GM18508 (cell line): ENCODE results near the gene SULF2.

Experiments
- ATAC-seq: cut with Tn5 transposase; IDR thresholded peaks from one replicate; pipeline ENCODE4 v1.9.1; 2021; ENCODE audit warnings: moderate number of reproducible peaks; ENCODE audit not compliant: insufficient read depth, unreplicated experiment

SULF2 gene

DNA sequence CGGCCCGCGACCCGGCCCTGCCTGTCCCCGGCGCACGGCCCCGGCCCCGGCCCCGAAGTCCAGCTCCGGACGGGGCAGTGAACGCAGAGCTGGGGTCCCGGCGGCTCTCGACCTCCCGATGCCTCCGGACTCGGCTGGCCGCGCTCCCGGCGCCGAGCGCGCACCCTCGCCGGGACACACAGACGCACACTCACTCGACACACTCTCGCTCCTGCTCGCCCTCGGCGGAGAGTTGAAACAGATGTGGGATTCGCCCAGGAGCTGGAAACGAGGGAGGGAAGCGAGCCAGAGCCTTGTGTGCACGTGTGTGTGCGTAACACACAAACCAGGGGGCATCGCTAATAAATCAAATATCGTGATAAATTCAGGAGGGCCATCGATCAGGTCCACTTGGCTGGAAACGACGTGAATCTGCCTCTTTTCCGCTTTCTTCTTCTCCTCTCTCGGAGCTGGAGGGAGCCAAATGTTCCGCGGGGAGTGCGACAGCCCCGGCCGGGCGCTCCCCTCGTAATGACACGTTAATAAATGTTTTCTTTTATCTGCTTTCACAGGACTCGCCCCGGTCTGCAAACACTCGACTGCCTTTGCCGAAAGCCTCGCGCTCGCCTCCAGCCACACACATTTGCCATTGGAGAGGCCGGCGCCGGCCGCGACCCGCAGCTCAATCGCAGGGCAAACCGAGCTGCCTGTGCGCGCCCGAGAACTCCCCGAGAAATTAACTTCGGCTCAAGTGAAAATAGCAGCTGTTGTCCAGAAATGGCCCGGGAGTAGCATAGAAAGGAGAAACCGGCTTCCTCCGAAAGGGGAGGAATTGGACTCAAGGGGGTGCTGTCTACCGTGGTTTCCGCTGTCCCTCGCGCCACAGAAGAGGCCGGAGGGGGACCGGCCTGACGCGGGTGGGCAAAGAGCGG lies 828 bp upstream of the SULF2 start:
- no peak for ATAC-seq

DNA sequence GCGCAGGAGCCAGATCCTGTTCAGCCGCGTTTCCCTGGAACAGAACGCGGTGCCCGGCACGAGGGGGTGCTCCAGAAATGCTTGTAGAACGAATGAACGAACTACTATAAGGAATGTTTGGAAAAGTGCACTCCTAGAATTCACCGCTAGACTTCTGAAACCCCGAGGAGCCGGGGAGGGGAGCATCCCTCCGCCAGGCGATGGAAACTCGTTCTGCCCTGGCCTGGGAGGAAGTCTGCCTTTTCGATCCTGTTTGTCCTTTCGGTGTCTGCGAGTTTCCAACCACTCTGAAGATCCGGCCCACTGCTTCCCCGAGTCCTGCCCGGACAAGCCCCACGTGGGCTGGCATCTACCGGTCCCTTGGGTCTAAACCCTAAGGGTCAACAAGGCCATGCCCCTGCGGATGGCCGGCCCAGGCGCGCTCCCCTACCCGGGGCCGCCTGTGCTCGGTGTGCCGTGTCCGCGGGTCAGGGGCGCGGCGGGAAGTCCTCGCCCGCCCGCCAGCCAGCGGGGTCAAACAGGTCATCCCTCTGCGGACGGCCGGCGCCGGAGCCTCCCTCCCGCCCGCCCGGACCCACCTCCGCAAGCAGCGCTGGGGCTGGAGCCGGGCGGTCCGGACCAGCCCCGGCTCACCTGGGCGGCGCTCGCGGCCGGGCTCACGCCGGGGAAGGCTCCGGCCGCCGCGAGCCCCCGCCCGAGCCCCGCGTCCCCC lies 526 bp downstream of the SULF2 start:
- no peak for ATAC-seq

GRCh38 chr20:47783828-47784598 lies 1.3 kb downstream of the SULF2 start:
- no peak for ATAC-seq

DNA sequence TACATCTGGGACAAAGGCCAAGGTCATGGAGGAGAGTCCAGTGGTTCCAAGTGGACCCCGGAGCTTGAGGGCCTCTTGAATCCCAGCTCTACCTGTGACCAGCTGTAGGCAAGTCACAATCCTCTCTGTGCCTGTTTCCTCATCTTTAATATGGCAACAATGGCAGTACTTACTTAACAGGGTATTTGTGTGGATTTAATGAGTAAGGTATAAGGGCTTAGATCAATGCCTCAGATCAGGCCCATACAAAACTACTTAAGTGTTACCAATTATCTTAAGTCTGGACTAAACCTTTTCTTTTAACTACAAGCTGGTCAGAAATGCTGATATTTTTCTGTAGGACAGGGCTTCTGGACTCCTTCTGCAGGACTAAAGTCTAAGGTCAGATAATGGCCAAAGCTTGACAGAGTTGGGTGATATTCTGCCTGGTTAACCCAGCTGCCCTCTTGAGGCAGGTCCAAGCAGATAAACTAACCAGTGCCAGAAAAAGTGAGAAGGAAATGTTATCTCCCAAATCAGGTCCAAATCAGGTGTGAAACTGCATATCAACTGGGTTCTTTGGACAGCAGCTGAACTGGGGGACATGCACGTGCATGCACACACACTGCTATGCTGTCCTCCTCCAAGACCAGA lies 2.2 kb downstream of the SULF2 start:
- no peak for ATAC-seq

DNA sequence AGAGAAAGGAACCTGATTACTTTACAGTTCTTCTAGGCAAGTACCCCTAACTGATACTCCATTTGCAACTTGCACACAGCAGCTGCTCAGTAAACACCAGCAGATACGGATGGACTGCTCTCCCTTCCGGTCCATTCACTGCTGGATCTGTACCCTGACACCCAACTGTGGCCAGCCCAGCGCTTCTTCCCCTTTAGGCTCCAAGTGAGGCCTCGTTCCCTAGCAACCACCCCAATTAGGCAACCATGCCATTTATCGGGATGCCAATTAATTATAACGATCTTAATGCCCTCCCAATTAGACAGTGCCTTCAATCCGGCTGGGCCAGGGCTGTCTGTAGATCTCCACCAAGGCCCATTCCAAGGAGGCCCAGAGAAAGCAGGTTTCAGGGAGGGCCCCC lies 3.2 kb downstream of the SULF2 start:
- ATAC-seq, result no peak

- ATAC-seq, result no peak
Measured at GRCh38 chr20:47781632-47782031, 3.6 kb downstream of the SULF2 start.

DNA sequence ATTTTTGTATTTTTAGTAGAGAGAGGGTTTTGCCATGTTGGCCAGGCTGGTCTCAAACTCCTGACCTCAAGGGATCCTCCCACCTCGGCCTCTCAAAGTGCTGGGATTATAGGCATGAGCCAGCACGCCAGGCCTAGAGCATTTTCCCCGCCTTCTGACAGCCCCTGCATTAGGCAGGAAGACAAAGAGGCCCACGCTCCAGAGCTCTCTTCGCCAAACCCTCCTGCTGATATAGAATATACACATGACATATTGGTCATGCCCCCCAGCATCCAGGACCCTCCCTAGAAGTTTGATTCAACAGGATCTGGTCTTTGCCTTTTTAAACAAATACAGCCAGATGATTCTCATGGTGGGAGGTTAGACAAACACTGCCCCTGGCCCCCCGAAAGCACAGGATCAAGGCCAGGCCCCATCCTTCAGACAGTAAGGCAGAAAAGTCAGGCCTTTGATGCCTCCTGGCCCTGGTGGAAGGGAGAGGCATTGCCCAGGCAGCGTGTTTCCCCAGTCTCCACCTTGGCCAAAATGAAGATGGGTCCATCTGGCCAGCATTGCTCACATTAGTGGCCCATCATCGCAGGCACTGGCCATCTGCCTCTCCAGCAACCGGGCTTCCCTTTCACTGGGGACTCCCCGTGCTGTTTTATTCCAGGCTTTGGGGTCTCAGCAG lies 4.4 kb downstream of the SULF2 start:
- ATAC-seq, result no peak

DNA sequence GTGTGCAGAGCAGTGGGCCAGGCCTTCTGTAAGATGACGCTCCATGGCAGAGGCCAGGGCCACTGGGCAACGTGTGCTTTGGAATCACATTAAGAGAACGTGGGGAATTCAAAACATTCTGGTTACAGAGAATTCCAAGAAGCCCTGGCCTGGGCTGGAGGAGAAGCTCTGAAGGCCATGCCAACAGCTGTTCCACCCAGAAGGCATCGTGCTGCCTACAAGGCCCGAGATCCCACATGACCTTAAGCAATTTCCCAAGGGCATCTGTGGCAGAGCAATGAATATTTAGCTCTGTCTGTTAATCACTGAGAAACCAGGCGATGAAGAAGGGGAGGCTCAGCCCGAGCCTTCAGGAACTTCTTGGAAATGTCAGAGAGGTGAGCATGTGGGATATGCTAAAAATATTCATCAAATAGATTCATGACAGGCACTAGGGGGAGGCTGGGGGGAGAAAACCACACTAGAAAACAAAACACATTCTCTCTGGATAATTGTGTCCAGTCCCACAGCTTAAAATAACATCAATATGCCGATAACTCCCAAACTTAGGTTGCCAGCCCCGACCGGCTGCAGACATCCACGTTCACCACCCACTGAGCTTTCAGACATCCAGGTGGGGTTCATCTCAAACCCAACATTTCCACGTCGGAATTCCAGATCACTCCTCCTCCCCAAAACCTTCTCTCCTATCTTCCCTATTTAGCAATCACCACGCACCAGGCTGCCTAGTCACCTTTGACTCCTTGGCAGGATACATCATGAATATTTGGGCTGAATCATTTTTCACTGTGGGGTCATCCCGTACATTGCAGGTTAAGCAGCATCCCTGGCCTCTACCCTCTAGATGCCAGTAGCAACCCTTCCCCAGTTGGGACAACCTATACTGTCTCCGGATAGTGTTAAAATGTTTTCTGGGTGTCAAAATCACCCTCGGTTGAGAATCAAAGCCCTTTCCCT lies 6.6 kb downstream of the SULF2 start:
- ATAC-seq, result no peak

DNA sequence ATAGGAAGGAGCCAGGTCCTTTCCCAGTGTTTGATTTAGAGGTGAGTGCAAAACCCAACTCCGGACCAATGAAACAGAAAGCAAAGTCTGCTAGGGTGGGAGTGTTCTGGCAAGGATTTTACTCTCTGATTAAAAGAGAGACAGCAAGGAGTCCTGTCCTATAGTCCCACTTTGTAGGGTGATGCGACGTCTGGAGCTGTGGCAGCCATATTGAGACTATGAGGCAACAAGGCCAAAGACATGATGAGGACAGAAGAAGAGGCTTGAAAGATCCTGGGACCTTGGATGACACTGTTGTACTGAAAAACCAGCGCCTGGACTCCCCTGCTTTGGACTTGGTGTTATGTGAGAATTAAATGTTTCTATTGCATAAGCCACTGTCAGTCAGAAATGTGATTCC lies 8.1 kb downstream of the SULF2 start:
- ATAC-seq, result no peak

DNA sequence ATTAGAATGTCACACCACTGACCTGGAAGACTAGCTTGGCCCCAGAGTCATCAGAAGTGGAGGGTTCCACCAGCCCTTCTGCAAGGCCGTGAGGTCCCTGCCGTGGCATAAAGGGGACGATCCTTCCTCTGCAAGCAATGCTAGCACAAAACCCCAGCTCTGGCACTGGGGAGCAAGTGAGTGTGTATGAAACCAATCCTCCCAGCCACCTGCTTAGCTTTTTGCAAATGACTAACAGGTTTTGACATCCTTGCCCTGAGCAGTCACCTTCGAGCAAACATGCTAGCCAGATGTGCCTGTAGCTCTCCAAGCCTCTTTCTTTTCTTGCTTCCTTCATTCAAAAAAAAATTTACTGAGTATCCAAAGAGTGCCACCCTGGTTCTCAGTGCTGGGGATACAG lies 8.6 kb downstream of the SULF2 start:
- ATAC-seq, result no peak

DNA sequence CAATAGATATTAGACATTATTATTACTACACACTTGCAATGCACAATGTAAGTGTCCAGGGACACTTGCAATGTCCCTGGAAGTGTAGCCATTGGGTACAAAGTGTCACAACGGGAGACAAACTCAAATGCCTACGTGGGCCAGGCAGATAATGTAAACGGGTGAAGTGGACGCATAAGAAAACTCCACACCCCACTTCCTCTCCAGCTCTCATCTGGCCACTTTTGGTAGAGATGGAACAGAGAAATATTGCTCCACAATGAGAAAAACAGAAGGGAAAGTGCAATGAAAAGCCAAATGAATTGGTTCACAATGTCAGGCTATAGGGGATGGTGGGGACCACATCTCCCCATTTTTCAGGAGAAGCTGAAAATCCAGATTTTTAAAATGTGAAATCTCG lies 9.4 kb downstream of the SULF2 start:
- ATAC-seq, result no peak

GRCh38 chr20:47775039-47775438 lies 10.2 kb downstream of the SULF2 start:
- ATAC-seq, result no peak

DNA sequence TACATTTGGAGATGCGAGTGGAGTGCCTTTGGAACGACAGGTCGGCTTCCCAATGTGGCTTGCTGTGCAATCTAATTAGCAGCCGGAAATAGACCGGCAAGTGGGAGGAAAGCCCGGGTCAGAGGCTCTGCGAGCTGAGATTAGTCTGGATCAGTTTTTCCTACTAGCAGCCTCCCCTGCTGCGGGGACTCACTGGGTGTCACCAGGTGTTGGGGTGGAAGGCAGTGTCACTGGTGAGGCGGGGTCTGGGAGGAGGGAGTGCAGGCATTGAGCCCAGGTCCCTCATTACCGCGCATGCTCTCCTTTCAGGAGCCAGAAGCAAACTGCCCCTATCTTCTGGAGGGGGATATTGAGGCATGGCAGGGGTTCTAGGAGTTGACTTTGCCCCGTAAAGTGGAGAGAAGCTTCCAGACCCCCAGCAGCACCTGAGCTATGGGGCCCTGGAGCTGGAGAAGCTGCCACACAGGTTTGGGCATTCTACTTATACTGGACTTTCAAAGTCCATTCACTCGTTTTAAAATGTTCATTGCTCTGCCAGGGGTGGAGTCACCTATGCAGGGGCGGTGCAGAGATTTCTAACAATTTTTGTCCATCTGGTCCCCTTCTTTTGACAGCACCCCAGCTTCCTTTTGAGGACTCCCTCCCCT lies 11.0 kb downstream of the SULF2 start:
- no peak for ATAC-seq

- ATAC-seq, result no peak
Measured at GRCh38 chr20:47773371-47773786, 11.9 kb downstream of the SULF2 start.

GRCh38 chr20:47770935-47771334 lies 14.3 kb downstream of the SULF2 start:
- no peak for ATAC-seq

GRCh38 chr20:47768016-47768824 lies 17.1 kb downstream of the SULF2 start:
- ATAC-seq, result no peak
